Lower leg skin (tissue), 4 donors: ENCODE data around the gene ACTN3. TPM values are rescaled to one million over a fixed set of nuclear protein-coding genes. Genes with fewer than 3 reads are reported as not detected.

Source experiments
- DNase-seq, 2 donors: peaks; one replicate each; pipeline ENCODE4 v3.0.0-alpha.2; 2019; ENCODE audit warnings: low spot score in 2 of 2
- H3K4me3 ChIP-seq: fragments of 200-600 bp; sonication (generic); 2 replicates; pipeline ENCODE4 v1.5.1; 2017; ENCODE audit warnings: mild to moderate bottlenecking, low read depth; ENCODE audit not compliant: poor library complexity, severe bottlenecking
- CTCF ChIP-seq, 3 donors: fragments of 450-650 bp; IDR thresholded peaks; one replicate each; pipeline ENCODE4 v1.5.1; 2016; ENCODE audit warnings: antibody characterized with exemption in 3 of 3, mild to moderate bottlenecking in 3 of 3, moderate library complexity in 2 of 3
- POLR2A ChIP-seq, 2 donors: fragments of 450-650 bp; IDR thresholded peaks; one replicate each; pipeline ENCODE4 v1.6.1; 2016 to 2017; ENCODE audit warnings: antibody characterized with exemption in 2 of 2, mild to moderate bottlenecking in 1 of 2, moderate library complexity in 1 of 2
- WGBS, 2 donors: methylation state at CpG; one replicate each; pipeline ENCODE4 v1.1.5; 2018; 5-methylcytosine and 5-hydroxymethylcytosine counted together
- intact Hi-C: fragments of 100-400 bp; cut with DNase I; formaldehyde crosslinking; loops from one replicate; pipeline ENCODE4 v1.15.0; 2023; ENCODE audit warnings: low total_unique reads
- total RNA-seq, 4 donors: library from RNA; depleted of rRNA; stranded (reverse); fragments of >200 nt; gene quantifications; one replicate each; pipeline ENCODE4 v1.1.0, GENCODE V29; 2016

Gene ACTN3
- total RNA-seq, 4 donors from 2014 or later: not detected

GRCh38 chr11:66555416-66555815 lies 8.7 kb downstream of the ACTN3 start:
- intact Hi-C loops: no loop called here
- 64 to 71% methylated on average over 3 of the region's 3 CpGs for WGBS, 2 donors
- no peak for DNase-seq
- TF ChIP-seq CTCF (IDR thresholded peaks at IDR 0.05) (no peak), POLR2A (IDR thresholded peaks at IDR 0.05) (no peak)
- H3K4me3 ChIP-seq: no peak overlapping the region

- intact Hi-C loops: no loop called here
- TF ChIP-seq POLR2A (IDR thresholded peaks at IDR 0.05) (no peak), CTCF (IDR thresholded peaks at IDR 0.05) (no peak)
- no peak for DNase-seq
- WGBS, 2 donors: 83 to 87% methylated on average over 6 of the region's 7 CpGs
- no peak overlapping the region for H3K4me3 ChIP-seq
These were observed 9.4 kb downstream of the ACTN3 start for GRCh38 chr11:66556086-66556485.

- no peak for DNase-seq
- TF ChIP-seq CTCF (IDR thresholded peaks at IDR 0.05) (no peak), POLR2A (IDR thresholded peaks at IDR 0.05) (no peak)
- intact Hi-C loops: no loop called here
- H3K4me3 ChIP-seq: no peak overlapping the region
- 89 to 92% methylated on average over 16 to 20 of the region's 24 CpGs for WGBS, 2 donors
These were observed 11.1 kb downstream of the ACTN3 start for GRCh38 chr11:66557733-66558326.

- no peak overlapping the region for H3K4me3 ChIP-seq
- DNase-seq: no peak
- TF ChIP-seq CTCF (IDR thresholded peaks at IDR 0.05): no peak
- TF ChIP-seq POLR2A (IDR thresholded peaks at IDR 0.05): no peak
- intact Hi-C loops: no loop called here
- 16 to 21% methylated on average over 17 to 24 of the region's 50 CpGs for WGBS, 2 donors
These were observed 12.6 kb downstream of the ACTN3 start for GRCh38 chr11:66559142-66559865.

- DNase-seq: no peak
- WGBS, 2 donors: 73 to 77% methylated on average over 23 to 27 of the region's 27 CpGs
- no peak for TF ChIP-seq CTCF (IDR thresholded peaks at IDR 0.05)
- TF ChIP-seq POLR2A (IDR thresholded peaks at IDR 0.05): no peak
- no peak overlapping the region for H3K4me3 ChIP-seq
- intact Hi-C loops: no loop called here
These were observed 13.4 kb downstream of the ACTN3 start for GRCh38 chr11:66559866-66560676.
